WTC11 (cell line): ENCODE results near the gene IL10RA.

ENCODE experiments used
- ATF1 ChIP-seq: sonication (generic); formaldehyde crosslinking; IDR thresholded peaks from 2 replicates; pipeline ENCODE4 v1.8.1; 2023; ENCODE audit warnings: mild to moderate bottlenecking, moderate library complexity, missing genetic modification reagents
- CTCF ChIP-seq: fragments of 200-600 bp; IDR thresholded peaks from 2 replicates; pipeline ENCODE4 v1.8.0; 2022; ENCODE audit warnings: antibody characterized with exemption
- E2F1 ChIP-seq: sonication (generic); formaldehyde crosslinking; IDR thresholded peaks from 2 replicates; pipeline ENCODE4 v1.8.0; 2022; ENCODE audit warnings: mild to moderate bottlenecking, missing genetic modification reagents
- EMX1 ChIP-seq: fragments of 250-450 bp; sonication (Bioruptor Pico); IDR thresholded peaks from 2 replicates; pipeline ENCODE4 v1.8.0; 2021; ENCODE audit warnings: mild to moderate bottlenecking
- STAT6 ChIP-seq: sonication (generic); formaldehyde crosslinking; conservative IDR thresholded peaks from 2 replicates; pipeline ENCODE4 v1.8.1; 2023; ENCODE audit warnings: mild to moderate bottlenecking, low read depth, missing genetic modification reagents, moderate library complexity
- TEAD1 ChIP-seq: sonication (generic); formaldehyde crosslinking; IDR thresholded peaks from 2 replicates; pipeline ENCODE4 v1.8.0; 2022; ENCODE audit warnings: mild to moderate bottlenecking, missing genetic modification reagents
- ZNF423 ChIP-seq: fragments of 250-450 bp; sonication (Bioruptor Pico); IDR thresholded peaks from 2 replicates; pipeline ENCODE4 v2.1.2; 2022; ENCODE audit warnings: mild to moderate bottlenecking, moderate library complexity
- TF ChIP-seq, protein P1 (sequence below): sonication (generic); formaldehyde crosslinking; IDR thresholded peaks from 2 replicates; pipeline ENCODE4 v1.8.0; 2022; ENCODE audit warnings: mild to moderate bottlenecking, missing genetic modification reagents

DNA sequence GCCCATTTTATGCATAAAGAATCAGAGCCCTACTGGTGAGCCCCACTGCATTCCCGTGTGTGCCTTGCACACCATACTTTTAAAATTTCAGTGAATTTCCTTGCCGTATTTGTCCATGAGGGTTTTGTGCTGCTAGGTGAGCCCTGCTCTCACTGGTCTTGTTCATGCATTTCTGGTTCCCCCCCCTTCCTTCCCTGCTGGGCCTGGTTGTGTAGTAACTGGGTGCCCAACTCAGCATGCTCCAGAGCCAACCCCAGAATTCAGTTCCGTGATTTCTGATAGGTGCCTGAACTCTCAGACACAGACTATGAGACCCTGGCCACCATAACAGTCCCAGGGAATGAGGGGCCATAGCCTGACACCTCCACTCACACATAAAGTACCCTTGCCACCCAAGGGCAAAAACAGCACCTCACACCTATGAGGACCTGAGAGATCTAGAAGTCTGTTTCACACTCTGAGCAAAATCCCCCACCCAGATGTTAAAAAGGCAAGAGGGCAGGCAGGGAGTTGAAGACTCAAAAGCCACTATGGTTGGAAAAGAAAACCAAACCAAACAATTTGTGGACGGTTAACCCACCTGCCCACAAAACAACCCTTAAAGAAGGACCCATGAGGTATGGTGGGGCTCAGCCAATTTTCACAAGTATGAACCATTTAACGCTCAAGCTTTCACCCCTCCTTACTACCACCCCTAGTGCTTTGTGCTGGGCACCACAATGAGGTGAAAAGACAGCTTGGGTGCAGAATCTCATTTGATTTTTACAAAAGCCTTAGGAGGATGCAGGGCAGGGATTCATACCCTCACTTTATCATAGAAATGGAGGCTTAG, 16.8 kb upstream of the IL10RA start:
- TF ChIP-seq CTCF = no peak
- no peak for TF ChIP-seq ATF1 (CRISPR knock-in tag)
- TF ChIP-seq ZNF423 (CRISPR knock-in tag) = no peak
- TF ChIP-seq TEAD1 (CRISPR knock-in tag) = no peak
- TF ChIP-seq, protein P1, sequence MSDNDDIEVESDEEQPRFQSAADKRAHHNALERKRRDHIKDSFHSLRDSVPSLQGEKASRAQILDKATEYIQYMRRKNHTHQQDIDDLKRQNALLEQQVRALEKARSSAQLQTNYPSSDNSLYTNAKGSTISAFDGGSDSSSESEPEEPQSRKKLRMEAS (CRISPR knock-in tag) = no peak
- no peak for TF ChIP-seq E2F1 (CRISPR knock-in tag)
- TF ChIP-seq EMX1 (CRISPR knock-in tag) = no peak
- no peak for TF ChIP-seq STAT6 (CRISPR knock-in tag)
